ENCODE measurements around the gene STXBP1. TPM values are rescaled to one million over a fixed set of nuclear protein-coding genes. Genes with fewer than 3 reads are reported as not detected.

STXBP1 gene
- total and polyA plus RNA-seq, 2 of the 13 experiments (the other 11 are each of a cell fraction or from before 2014, with no cell fraction given), result 2.9 TPM

DNA sequence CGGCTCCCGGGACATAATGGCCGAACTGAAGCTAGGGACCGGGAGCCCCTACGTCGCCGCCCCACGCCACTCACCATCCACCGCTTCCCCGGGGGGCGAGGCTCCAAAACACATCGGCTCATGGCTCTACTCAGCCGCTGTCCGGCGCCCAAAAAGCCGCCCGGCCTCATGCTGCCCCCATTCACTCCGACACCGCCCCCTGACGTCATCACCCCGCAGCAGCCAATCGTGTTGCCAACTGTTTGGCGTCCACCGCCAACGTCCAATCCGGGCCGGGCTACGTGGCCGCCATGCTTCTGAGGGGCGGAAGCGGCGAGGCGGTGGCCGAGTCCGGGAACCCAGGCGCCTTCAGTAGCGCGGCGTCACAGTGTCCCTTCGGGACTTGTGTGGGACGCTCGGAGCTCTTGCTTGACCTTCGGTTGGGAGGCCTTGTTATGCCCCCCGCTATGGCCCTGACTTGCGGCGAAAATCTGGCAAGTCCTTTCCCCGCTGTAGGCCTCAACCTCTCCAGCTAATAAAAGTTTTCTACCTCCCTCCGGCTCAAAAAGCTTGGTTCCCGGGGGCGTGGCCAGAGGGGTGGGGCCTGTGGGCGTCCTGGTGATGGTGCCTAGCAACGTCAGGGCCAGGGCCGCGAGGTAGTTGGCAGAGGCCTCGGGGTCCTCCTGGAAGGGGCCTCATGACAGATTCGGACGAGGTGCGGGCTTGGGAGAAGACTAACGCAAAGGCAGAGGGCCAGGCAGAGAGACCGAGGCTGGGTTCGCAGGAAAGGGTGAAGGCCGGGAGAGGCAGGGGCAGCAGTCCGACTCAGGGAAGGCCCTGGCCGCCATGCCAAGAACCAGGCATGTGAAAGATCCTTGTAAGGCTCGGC is 103.6 kb downstream of the STXBP1 start, which contains the start of the genes PTRH1 and TTC16 (continued):
- TF ChIP-seq ARID5B (CRISPR knock-in tag; IDR thresholded peaks at IDR 0.05) (0 out of 2 replicates have a peak, but pooled peaks have one; percentile 18), GATAD2A (CRISPR knock-in tag; IDR thresholded peaks at IDR 0.05) (no peak), RAD21 (CRISPR knock-in tag; IDR thresholded peaks at IDR 0.05) (no peak), MED1 (CRISPR knock-in tag; IDR thresholded peaks at IDR 0.05) (peak; percentile 52), SAFB2 (CRISPR knock-in tag; IDR thresholded peaks at IDR 0.05; ENCODE audit: borderline replicate concordance, low read depth) (peak; percentile 71; the same call in 1 of the 2 replicates), CREM (IDR thresholded peaks at IDR 0.05) (peak; percentile 97), CREM (CRISPR knock-in tag; IDR thresholded peaks at IDR 0.05) (peak; percentile 56; the same call in 1 of the 2 replicates), PHF20 (CRISPR knock-in tag; IDR thresholded peaks at IDR 0.05) (peak; percentile 76), ZNF678 (CRISPR knock-in tag; IDR thresholded peaks at IDR 0.05) (no peak), XBP1 (CRISPR knock-in tag; IDR thresholded peaks at IDR 0.05) (no peak), ZNF484 (CRISPR knock-in tag; IDR thresholded peaks at IDR 0.05; ENCODE audit: borderline replicate concordance, low read depth) (no peak), GTF3A (CRISPR knock-in tag; conservative IDR thresholded peaks at IDR 0.05) (0 out of 2 replicates have a peak, but pooled peaks have one; percentile 37)
- TF ChIP-seq, protein P1, sequence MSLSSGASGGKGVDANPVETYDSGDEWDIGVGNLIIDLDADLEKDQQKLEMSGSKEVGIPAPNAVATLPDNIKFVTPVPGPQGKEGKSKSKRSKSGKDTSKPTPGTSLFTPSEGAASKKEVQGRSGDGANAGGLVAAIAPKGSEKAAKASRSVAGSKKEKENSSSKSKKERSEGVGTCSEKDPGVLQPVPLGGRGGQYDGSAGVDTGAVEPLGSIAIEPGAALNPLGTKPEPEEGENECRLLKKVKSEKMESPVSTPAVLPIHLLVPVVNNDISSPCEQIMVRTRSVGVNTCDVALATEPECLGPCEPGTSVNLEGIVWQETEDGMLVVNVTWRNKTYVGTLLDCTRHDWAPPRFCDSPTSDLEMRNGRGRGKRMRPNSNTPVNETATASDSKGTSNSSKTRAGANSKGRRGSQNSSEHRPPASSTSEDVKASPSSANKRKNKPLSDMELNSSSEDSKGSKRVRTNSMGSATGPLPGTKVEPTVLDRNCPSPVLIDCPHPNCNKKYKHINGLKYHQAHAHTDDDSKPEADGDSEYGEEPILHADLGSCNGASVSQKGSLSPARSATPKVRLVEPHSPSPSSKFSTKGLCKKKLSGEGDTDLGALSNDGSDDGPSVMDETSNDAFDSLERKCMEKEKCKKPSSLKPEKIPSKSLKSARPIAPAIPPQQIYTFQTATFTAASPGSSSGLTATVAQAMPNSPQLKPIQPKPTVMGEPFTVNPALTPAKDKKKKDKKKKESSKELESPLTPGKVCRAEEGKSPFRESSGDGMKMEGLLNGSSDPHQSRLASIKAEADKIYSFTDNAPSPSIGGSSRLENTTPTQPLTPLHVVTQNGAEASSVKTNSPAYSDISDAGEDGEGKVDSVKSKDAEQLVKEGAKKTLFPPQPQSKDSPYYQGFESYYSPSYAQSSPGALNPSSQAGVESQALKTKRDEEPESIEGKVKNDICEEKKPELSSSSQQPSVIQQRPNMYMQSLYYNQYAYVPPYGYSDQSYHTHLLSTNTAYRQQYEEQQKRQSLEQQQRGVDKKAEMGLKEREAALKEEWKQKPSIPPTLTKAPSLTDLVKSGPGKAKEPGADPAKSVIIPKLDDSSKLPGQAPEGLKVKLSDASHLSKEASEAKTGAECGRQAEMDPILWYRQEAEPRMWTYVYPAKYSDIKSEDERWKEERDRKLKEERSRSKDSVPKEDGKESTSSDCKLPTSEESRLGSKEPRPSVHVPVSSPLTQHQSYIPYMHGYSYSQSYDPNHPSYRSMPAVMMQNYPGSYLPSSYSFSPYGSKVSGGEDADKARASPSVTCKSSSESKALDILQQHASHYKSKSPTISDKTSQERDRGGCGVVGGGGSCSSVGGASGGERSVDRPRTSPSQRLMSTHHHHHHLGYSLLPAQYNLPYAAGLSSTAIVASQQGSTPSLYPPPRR (CRISPR knock-in tag; IDR thresholded peaks at IDR 0.05; ENCODE audit: borderline replicate concordance), result no peak
- TF ChIP-seq, protein P2, sequence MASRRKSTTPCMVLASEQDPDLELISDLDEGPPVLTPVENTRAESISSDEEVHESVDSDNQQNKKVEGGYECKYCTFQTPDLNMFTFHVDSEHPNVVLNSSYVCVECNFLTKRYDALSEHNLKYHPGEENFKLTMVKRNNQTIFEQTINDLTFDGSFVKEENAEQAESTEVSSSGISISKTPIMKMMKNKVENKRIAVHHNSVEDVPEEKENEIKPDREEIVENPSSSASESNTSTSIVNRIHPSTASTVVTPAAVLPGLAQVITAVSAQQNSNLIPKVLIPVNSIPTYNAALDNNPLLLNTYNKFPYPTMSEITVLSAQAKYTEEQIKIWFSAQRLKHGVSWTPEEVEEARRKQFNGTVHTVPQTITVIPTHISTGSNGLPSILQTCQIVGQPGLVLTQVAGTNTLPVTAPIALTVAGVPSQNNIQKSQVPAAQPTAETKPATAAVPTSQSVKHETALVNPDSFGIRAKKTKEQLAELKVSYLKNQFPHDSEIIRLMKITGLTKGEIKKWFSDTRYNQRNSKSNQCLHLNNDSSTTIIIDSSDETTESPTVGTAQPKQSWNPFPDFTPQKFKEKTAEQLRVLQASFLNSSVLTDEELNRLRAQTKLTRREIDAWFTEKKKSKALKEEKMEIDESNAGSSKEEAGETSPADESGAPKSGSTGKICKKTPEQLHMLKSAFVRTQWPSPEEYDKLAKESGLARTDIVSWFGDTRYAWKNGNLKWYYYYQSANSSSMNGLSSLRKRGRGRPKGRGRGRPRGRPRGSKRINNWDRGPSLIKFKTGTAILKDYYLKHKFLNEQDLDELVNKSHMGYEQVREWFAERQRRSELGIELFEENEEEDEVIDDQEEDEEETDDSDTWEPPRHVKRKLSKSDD (CRISPR knock-in tag; IDR thresholded peaks at IDR 0.05; ENCODE audit: low read depth), result peak; percentile 65; the same call in 1 of the 2 replicates
- TF ChIP-seq, protein P3, sequence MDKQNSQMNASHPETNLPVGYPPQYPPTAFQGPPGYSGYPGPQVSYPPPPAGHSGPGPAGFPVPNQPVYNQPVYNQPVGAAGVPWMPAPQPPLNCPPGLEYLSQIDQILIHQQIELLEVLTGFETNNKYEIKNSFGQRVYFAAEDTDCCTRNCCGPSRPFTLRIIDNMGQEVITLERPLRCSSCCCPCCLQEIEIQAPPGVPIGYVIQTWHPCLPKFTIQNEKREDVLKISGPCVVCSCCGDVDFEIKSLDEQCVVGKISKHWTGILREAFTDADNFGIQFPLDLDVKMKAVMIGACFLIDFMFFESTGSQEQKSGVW (CRISPR knock-in tag; IDR thresholded peaks at IDR 0.05; ENCODE audit: borderline replicate concordance), result no peak

All from HepG2 (cell line).